ENCODE results near the gene MTERF2.

MTERF2 gene

DNA sequence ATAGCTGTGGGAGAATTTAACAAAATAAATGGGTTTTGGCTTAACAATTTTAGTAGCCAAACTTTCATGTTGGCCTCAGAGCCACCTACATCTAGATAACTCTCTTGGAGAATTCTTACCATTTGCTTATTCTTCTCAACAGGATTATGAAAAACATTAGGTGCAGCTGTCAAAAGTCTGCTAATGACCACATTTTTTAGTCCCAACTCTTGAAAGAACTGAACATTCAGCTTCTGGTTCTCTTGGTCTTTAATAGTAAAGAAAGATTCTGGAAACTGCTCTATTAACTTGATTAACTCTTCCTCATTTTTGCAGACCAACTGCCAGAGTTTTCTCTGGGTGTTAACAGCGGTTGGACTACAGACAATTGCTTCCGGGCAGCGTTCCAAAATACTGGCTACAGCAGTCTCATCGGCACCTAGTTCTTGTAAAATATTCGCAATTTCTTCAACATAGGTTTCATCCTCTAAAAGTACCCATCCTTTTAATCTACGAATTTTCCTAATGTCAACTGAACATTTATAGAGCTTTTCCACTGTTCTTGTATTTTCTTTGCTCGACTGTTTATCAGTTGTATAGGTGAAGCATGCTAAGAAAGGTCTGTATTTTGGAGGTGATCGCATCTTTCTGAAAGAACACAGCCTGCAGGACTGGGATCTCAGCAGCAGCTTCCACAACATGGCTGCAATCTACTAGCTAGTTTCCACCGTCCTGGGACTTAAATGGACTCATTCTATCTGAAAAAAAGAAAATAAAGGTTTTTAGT is 8.7 kb downstream of the MTERF2 start:
- Histone ChIP-seq H3K27me3 (ENCODE audit: control insufficient read depth, low read length) (no peaks in the 10 kb centered on the region), H3K36me3 (ENCODE audit: control insufficient read depth, low read length) (peaks cover 16% of the 10 kb centered on the region), H4K20me1 (ENCODE audit: control insufficient read depth, insufficient read depth, low read depth, low read length) (no peaks in the 10 kb centered on the region), H3F3A (ENCODE audit: control insufficient read depth, insufficient read depth) (no peaks in the 10 kb centered on the region), H3K9me2 (replicated peaks; ENCODE audit: control insufficient read depth, low read length) (no peaks in the 10 kb centered on the region), H3K4me2 (ENCODE audit: low read length) (no peak overlapping the region), H3K27ac (ENCODE audit: low read depth, low read length) (no peak overlapping the region), H3K4me1 (ENCODE audit: control insufficient read depth, low read length) (peaks cover 20% of the 10 kb centered on the region), H3K9me3 (ENCODE audit: control insufficient read depth, insufficient read depth, low read length) (no peaks in the 10 kb centered on the region), H3K79me2 (ENCODE audit: control insufficient read depth, low read length) (peaks cover 8% of the 10 kb centered on the region; the same call in 1 of the 2 replicates), H3K4me3 (ENCODE audit: low read length) (no peak overlapping the region)
- TF ChIP-seq EZH2phosphoT487 (IDR thresholded peaks at IDR 0.05; ENCODE audit: borderline replicate concordance, low read length) = no peak
- TF ChIP-seq, protein P1, sequence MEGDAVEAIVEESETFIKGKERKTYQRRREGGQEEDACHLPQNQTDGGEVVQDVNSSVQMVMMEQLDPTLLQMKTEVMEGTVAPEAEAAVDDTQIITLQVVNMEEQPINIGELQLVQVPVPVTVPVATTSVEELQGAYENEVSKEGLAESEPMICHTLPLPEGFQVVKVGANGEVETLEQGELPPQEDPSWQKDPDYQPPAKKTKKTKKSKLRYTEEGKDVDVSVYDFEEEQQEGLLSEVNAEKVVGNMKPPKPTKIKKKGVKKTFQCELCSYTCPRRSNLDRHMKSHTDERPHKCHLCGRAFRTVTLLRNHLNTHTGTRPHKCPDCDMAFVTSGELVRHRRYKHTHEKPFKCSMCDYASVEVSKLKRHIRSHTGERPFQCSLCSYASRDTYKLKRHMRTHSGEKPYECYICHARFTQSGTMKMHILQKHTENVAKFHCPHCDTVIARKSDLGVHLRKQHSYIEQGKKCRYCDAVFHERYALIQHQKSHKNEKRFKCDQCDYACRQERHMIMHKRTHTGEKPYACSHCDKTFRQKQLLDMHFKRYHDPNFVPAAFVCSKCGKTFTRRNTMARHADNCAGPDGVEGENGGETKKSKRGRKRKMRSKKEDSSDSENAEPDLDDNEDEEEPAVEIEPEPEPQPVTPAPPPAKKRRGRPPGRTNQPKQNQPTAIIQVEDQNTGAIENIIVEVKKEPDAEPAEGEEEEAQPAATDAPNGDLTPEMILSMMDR (IDR thresholded peaks at IDR 0.05; ENCODE audit: low read depth, low read length, poor library complexity, severe bottlenecking) = no peak

DNA sequence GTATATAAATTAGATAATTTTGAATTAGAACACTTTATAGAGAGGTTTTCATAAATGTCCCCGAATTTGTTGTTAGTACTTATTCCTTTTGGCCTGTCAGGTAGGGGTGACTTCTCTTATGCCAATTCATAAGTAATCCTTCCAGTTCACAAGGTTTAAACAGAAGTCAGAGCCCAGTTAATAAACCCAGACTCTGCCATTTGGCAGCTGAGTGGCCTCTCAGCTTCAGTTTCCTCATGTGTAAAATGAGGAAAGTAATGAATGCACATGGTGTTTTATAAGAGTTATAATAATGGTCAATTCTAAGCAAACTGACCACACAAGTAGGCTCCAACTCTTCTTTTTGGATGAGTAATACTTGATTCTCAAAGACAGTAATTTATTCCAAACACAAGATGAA is 10.3 kb downstream of the MTERF2 start:
- peaks cover 9% of the 10 kb centered on the region; the same call in 1 of the 2 replicates for H3K79me2 ChIP-seq (ENCODE audit: control insufficient read depth, low read length)
- H3K9me3 ChIP-seq (ENCODE audit: control insufficient read depth, insufficient read depth, low read length) = no peaks in the 10 kb centered on the region
- H3K4me2 ChIP-seq (ENCODE audit: low read length) = no peak overlapping the region
- no peak overlapping the region for H3K27ac ChIP-seq (ENCODE audit: low read depth, low read length)
- H3F3A ChIP-seq (ENCODE audit: control insufficient read depth, insufficient read depth) = no peaks in the 10 kb centered on the region
- H4K20me1 ChIP-seq (ENCODE audit: control insufficient read depth, insufficient read depth, low read depth, low read length) = no peaks in the 10 kb centered on the region
- H3K9me2 ChIP-seq (replicated peaks; ENCODE audit: control insufficient read depth, low read length) = no peaks in the 10 kb centered on the region
- no peaks in the 10 kb centered on the region for H3K27me3 ChIP-seq (ENCODE audit: control insufficient read depth, low read length)
- TF ChIP-seq, protein P1 (IDR thresholded peaks at IDR 0.05; ENCODE audit: low read depth, low read length, poor library complexity, severe bottlenecking) = no peak
- peaks cover 21% of the 10 kb centered on the region for H3K4me1 ChIP-seq (ENCODE audit: control insufficient read depth, low read length)
- no peak overlapping the region for H3K4me3 ChIP-seq (ENCODE audit: low read length)
- peaks cover 21% of the 10 kb centered on the region for H3K36me3 ChIP-seq (ENCODE audit: control insufficient read depth, low read length)

DNA sequence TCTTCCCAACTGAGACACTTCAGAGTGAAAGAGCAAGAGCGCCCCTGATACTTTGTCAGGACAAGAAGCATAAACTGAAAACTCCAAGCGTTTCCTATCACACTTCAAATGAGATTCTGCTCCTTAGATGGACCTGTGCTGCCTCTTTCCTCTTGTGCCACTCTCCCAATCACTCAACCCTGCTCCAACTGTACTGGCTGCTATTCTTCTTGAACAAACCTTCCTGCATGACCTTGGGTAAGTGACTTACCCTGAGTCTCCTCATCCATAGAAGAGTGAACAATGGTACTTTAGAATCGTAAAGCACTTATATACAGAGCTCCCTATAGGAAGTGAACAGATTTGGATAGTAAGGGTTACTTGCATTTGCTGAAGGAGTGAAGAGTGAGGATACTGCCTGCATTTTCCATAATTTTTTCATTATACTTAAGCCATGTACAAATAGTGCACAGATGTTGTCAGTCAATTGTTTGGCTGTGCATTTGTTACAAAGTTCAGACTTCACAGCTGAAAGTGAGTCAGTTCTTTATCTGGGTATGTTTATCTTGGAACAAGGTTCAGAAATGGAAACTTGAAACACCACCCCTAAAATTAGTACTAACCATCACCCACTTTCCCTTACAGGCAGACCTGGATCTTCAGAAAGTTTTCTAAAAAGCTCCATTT is 10.8 kb downstream of the MTERF2 start:
- Histone ChIP-seq H3K4me2 (ENCODE audit: low read length) (no peak overlapping the region), H3K4me3 (ENCODE audit: low read length) (no peak overlapping the region), H3K4me1 (ENCODE audit: control insufficient read depth, low read length) (peaks cover 21% of the 10 kb centered on the region), H3K36me3 (ENCODE audit: control insufficient read depth, low read length) (peaks cover 27% of the 10 kb centered on the region), H3K9me3 (ENCODE audit: control insufficient read depth, insufficient read depth, low read length) (no peaks in the 10 kb centered on the region), H3K27me3 (ENCODE audit: control insufficient read depth, low read length) (no peaks in the 10 kb centered on the region), H3K9me2 (replicated peaks; ENCODE audit: control insufficient read depth, low read length) (no peaks in the 10 kb centered on the region), H4K20me1 (ENCODE audit: control insufficient read depth, insufficient read depth, low read depth, low read length) (no peaks in the 10 kb centered on the region), H3K27ac (ENCODE audit: low read depth, low read length) (no peak overlapping the region), H3K79me2 (ENCODE audit: control insufficient read depth, low read length) (peaks cover 9% of the 10 kb centered on the region; the same call in 1 of the 2 replicates), H3F3A (ENCODE audit: control insufficient read depth, insufficient read depth) (no peaks in the 10 kb centered on the region)
- TF ChIP-seq, protein P1 (IDR thresholded peaks at IDR 0.05; ENCODE audit: low read depth, low read length, poor library complexity, severe bottlenecking) = no peak
- TF ChIP-seq EZH2phosphoT487 (IDR thresholded peaks at IDR 0.05; ENCODE audit: borderline replicate concordance, low read length) = no peak

Measured in DOHH2 (cell line).